ENCODE data around the gene TMEM60. TPM values are rescaled to one million over a fixed set of nuclear protein-coding genes. Genes with fewer than 3 reads are reported as not detected.
A peak's percentile ranks its signal among the peaks of the same experiment; 100 is the strongest.

TMEM60 gene
- total and polyA plus RNA-seq, 2 donors (not counting 1 experiment from before 2014, with no cell fraction given): 5.0 to 20.4 TPM

DNA sequence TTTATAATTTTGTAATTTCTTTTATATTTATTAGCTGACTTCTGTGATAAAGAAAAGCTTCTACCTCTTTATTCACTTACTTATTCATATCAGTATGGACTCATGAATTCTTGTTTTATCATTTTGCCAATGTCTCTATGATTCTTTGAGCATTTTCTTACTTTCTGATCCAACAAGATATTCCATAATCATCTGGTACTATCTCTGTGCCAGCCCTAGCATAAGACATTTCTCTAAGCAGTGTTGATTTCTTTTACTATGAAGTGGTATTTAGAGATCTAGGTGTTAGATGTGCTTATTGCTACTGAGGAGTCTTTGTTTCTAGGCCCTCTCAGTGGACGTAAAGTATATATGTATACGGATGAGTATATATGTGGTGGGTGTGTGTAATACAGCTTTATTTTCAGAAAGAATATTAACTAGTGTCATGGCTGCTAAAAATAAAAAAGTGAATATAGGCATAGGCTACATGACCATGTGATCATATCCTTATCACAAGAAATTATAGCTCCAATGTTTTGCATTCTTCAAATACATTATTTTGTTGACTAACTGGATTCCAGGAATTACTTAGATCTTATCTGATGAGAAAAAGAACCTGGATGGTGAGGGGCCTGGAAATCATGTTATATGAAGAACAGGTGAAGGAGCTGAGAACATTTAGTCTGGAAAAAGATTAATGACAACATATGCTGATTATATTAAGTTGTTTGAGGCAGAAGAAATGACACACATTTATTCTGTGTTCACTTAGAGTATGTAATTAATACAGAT, 13.5 kb upstream of the TMEM60 start:
- Histone ChIP-seq H3K4me1 (ENCODE audit: control insufficient read depth in 2 of 2, insufficient read depth in 2 of 2, low read length in 2 of 2) (peaks cover 13 to 14% of the 10 kb centered on the region in 2 donors), H3K9me3 (ENCODE audit: control extremely low read depth in 1 of 3, control insufficient read depth in 2 of 3, insufficient read depth in 1 of 3, low read length in 2 of 3) (peaks cover 10 to 20% (median 15%) of the 10 kb centered on the region in 3 donors), H4K20me1 (ENCODE audit: control insufficient read depth, insufficient read depth, low read length, poor library complexity, severe bottlenecking) (peaks cover 14% of the 10 kb centered on the region), H3K27ac (ENCODE audit: low read length in 2 of 2) (no peak overlapping the region), H3K79me2 (ENCODE audit: control insufficient read depth, insufficient read depth, low read length) (peaks cover 99% of the 10 kb centered on the region), H3K27me3 (replicated peaks in 1 of 4; ENCODE audit: control extremely low read depth in 1 of 4, control insufficient read depth in 3 of 4, insufficient read depth in 4 of 4, low read length in 3 of 4) (no peaks in the 10 kb centered on the region), H3K4me2 (replicated peaks; ENCODE audit: low read depth, low read length, poor library complexity, severe bottlenecking) (no peak overlapping the region), H3K4me3 (ENCODE audit: control extremely low read depth in 1 of 5, extremely low read depth in 1 of 5, insufficient read depth in 1 of 5, low read depth in 2 of 5, low read length in 4 of 5) (no peak overlapping the region), H3K9ac (ENCODE audit: low read length) (no peak overlapping the region), H2AFZ (ENCODE audit: insufficient read depth, low read depth, low read length, poor library complexity, severe bottlenecking) (no peak overlapping the region), H3K36me3 (replicated peaks in 1 of 2; ENCODE audit: control extremely low read depth in 1 of 2, control insufficient read depth in 1 of 2, extremely low read depth in 1 of 2, insufficient read depth in 2 of 2, low read length in 1 of 2) (peaks cover 0 to 6% of the 10 kb centered on the region in 2 experiments)
- no peak for TF ChIP-seq EZH2 (IDR thresholded peaks at IDR 0.05; ENCODE audit: borderline replicate concordance, insufficient read depth, low read depth, low read length, poor library complexity, severe bottlenecking)
- TF ChIP-seq, protein P1, sequence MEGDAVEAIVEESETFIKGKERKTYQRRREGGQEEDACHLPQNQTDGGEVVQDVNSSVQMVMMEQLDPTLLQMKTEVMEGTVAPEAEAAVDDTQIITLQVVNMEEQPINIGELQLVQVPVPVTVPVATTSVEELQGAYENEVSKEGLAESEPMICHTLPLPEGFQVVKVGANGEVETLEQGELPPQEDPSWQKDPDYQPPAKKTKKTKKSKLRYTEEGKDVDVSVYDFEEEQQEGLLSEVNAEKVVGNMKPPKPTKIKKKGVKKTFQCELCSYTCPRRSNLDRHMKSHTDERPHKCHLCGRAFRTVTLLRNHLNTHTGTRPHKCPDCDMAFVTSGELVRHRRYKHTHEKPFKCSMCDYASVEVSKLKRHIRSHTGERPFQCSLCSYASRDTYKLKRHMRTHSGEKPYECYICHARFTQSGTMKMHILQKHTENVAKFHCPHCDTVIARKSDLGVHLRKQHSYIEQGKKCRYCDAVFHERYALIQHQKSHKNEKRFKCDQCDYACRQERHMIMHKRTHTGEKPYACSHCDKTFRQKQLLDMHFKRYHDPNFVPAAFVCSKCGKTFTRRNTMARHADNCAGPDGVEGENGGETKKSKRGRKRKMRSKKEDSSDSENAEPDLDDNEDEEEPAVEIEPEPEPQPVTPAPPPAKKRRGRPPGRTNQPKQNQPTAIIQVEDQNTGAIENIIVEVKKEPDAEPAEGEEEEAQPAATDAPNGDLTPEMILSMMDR (IDR thresholded peaks at IDR 0.05): no peak
- H3K27ac Mint-ChIP-seq: peak overlapping the region; percentile 39
- POLR2A ChIA-PET: interaction anchor here (0.7 kb wide), 1 partner anchor 48 kb away, joined by 3 read pairs; no protein-coding TSS in a partner anchor
- no peak for ATAC-seq (ENCODE audit: low read depth)
- peaks cover 9% of the 10 kb centered on the region for H3K9me3 Mint-ChIP-seq (ENCODE audit: insufficient read depth)
- H3K27me3 Mint-ChIP-seq: no peaks in the 10 kb centered on the region
- H3K4me1 Mint-ChIP-seq: peaks cover 47% of the 10 kb centered on the region
- no CpG with 5 or more reads among the region's 2 CpGs for WGBS (ENCODE audit: insufficient coverage)
- no peak for DNase-seq
- H3K4me3 Mint-ChIP-seq: no peak overlapping the region
- CTCF ChIA-PET: interaction anchor here (1.1 to 1.4 kb wide), 3 partner anchors 21 to 54 kb away, joined by 3 read pairs; no protein-coding TSS in a partner anchor
- intact Hi-C loops (cut with micrococcal nuclease): no loop called here

GRCh38 chr7:77808517-77808916, 10.3 kb upstream of the TMEM60 start:
- Histone ChIP-seq H3K9ac (ENCODE audit: low read length) (no peak overlapping the region), H3K27me3 (replicated peaks in 1 of 4; ENCODE audit: control extremely low read depth in 1 of 4, control insufficient read depth in 3 of 4, insufficient read depth in 4 of 4, low read length in 3 of 4) (no peaks in the 10 kb centered on the region), H3K4me1 (ENCODE audit: control insufficient read depth in 2 of 2, insufficient read depth in 2 of 2, low read length in 2 of 2) (peaks cover 11 to 25% of the 10 kb centered on the region in 2 donors), H3K4me3 (ENCODE audit: control extremely low read depth in 1 of 5, extremely low read depth in 1 of 5, insufficient read depth in 1 of 5, low read depth in 2 of 5, low read length in 4 of 5) (no peak overlapping the region), H3K9me3 (ENCODE audit: control extremely low read depth in 1 of 3, control insufficient read depth in 2 of 3, insufficient read depth in 1 of 3, low read length in 2 of 3) (peaks cover 10 to 28% (median 10%) of the 10 kb centered on the region in 3 donors), H3K79me2 (ENCODE audit: control insufficient read depth, insufficient read depth, low read length) (peaks cover 100% of the 10 kb centered on the region), H3K36me3 (replicated peaks in 1 of 2; ENCODE audit: control extremely low read depth in 1 of 2, control insufficient read depth in 1 of 2, extremely low read depth in 1 of 2, insufficient read depth in 2 of 2, low read length in 1 of 2) (no peaks in the 10 kb centered on the region), H2AFZ (ENCODE audit: insufficient read depth, low read depth, low read length, poor library complexity, severe bottlenecking) (no peak overlapping the region), H3K4me2 (replicated peaks; ENCODE audit: low read depth, low read length, poor library complexity, severe bottlenecking) (no peak overlapping the region), H4K20me1 (ENCODE audit: control insufficient read depth, insufficient read depth, low read length, poor library complexity, severe bottlenecking) (peaks cover 9% of the 10 kb centered on the region), H3K27ac (ENCODE audit: low read length in 2 of 2) (no peak overlapping the region)
- TF ChIP-seq, protein P1 (IDR thresholded peaks at IDR 0.05): no peak
- no peak for TF ChIP-seq EZH2 (IDR thresholded peaks at IDR 0.05; ENCODE audit: borderline replicate concordance, insufficient read depth, low read depth, low read length, poor library complexity, severe bottlenecking)
- peak overlapping the region; percentile 28 for H3K27ac Mint-ChIP-seq
- peaks cover 54% of the 10 kb centered on the region for H3K4me1 Mint-ChIP-seq
- no peaks in the 10 kb centered on the region for H3K27me3 Mint-ChIP-seq
- POLR2A ChIA-PET: no interaction called here
- intact Hi-C loops (cut with micrococcal nuclease): no loop called here
- WGBS (ENCODE audit: insufficient coverage): no CpG with 5 or more reads among the region's 1 CpG
- no peak for DNase-seq
- no peak overlapping the region for H3K4me3 Mint-ChIP-seq
- no peak for ATAC-seq (ENCODE audit: low read depth)
- CTCF ChIA-PET: no interaction called here
- H3K9me3 Mint-ChIP-seq (ENCODE audit: insufficient read depth): peaks cover 15% of the 10 kb centered on the region

All from B cell (primary cell).